Stimulated activated CD8-positive, alpha-beta memory T cell treated with anti-CD3 and anti-CD28 coated beads, Interleukin-4, amount 100 ng/mL, for 1 hour (primary cell): ENCODE results near the gene RNU6-1.
A peak's percentile ranks its signal among the peaks of the same experiment; 100 is the strongest.

Experiments
- DNase-seq, 2 donors: peaks; one replicate each; pipeline ENCODE4 v3.0.0-alpha.2; 2020; ENCODE audit warnings: low read depth in 2 of 2, low spot score in 1 of 2

Gene RNU6-1

DNA sequence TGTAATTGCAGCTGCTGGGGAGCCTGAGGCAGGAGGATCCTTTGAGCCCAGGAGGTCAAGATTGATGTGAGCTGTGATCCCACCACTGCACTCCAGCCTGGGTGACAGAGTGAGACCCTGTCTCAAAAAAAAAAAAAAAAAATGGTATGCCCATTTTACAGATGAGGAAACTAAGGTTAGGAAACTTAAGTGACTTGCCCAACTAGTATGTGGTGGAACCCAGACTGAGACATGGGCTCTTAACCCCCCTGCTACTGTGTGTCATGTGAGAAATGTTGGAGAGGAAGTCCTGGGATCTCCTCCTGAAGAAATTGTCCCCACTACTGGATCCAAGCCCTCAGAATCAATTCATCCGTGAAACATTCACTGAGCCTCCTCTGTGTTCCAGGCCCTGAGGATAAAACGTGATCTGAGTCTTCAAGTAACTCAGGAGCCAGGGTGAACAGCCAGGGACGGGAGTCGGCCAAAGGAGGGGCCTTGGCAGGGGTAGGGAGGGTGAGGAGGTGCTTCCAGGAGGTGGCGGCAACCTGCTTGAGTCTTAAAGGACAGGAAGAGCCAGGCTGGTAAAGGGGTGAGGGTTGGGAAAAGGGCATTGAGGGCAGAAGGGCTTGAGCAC lies 19.6 kb upstream of the RNU6-1 start:
- DNase-seq, result no peak

DNA sequence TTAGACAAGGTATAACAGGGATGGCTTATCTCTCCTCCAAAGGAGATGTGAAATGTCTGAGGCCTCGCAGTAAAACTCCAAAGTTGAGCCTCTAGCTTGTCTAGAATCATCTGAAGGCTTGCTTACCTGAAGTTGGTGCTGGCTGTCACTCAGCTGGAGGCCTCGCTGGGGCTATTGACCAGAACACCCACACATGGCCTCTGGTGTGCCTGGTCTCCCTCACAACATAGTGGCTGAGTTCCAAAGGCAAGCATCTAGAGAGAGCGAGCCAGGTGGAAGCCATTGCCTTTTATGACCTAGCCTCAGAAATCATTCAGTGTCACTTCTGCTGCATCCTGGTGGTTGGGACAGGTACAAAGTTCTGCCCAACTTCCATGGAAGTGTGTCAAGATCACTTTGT lies 17.4 kb upstream of the RNU6-1 start:
- DNase-seq, result no peak

GRCh38 chr15:67855842-67856241 lies 16.0 kb upstream of the RNU6-1 start:
- no peak for DNase-seq

GRCh38 chr15:67854358-67854757 lies 14.5 kb upstream of the RNU6-1 start:
- no peak for DNase-seq

DNA sequence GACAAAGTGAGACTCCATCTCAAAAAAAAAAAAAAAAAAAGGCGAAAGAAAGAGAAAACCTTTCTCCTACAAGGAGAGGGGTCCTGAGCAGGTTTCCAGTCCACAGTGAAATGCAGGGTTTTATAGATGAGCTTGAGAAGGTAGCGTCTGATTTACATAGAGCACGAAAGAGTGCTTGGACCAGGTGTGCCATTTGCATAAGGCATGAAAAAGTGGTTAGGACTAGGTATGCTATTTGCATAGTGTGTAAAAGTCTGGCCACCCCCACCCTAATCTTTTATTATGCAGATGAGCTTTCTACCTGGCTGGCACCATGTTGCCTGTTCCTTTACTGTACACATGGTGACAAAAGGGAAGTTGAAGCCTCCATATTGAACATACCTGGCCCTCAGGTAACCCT lies 13.6 kb upstream of the RNU6-1 start:
- no peak for DNase-seq

GRCh38 chr15:67852418-67852817 lies 12.6 kb upstream of the RNU6-1 start:
- no peak for DNase-seq

DNA sequence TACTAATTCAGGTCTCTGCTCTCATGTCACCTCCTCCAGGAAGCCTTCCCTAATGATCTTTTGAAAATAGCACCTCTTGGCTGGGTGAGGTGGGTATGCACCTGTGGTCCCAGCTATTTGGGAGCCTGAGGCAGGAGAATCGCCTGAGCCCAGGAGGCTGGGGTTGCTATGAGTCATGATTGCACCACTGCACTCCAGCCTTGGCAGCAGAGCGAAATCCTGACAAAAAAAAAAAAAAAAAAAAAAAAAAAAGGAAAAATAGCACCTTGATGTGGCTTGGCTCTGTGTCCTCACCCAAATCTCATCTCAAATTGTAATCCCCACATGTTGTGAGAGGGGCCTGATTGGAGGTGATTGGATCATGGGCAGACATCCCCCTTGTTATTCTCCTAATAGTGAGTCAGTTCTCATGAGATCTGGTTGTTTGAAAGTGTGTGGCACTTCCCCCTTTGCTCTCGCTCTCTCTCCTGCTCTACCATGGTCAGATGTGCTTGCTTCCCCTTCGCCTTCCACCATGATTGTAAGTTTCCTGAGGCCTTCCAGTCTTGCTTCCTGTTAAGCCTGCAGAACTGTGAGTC lies 11.2 kb upstream of the RNU6-1 start:
- no peak for DNase-seq

DNA sequence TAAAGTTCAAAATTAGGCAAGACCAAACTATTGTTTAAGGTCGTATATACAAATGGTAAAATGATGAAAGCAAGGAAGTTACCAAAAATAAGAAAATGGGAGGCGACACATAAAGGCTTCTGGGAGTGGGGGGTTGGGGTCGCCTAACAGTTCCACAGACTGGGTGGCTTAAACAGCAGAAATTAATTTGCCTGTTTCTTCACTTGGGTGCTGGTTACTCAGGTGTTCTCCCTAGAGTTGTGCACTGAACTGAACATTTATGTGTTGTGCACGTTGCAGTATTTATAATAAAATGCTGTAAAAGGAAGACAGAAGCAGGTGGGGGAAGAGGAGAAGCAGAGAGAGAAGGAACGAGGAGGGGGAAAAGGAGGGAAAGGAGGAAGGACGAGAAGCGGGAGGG lies 10.5 kb upstream of the RNU6-1 start:
- no peak for DNase-seq

DNA sequence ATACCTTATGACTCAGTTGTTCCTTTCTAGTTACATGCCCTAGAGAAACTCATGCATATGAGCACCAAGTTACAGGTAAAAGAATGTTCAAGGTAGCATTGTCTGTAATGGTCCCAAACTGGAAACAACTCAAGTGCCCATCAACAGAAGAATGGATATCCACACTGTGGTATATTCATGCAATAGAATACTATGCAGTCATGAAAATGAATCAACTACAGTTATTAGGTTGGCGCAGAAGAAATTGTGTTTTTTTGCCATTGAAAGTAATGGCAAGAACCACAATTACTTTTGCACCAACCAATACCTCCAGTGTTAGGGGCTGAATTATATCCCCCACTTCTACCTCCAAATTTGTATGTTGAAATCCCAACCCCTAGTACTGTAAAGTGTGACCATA lies 9.7 kb upstream of the RNU6-1 start:
- no peak for DNase-seq

DNA sequence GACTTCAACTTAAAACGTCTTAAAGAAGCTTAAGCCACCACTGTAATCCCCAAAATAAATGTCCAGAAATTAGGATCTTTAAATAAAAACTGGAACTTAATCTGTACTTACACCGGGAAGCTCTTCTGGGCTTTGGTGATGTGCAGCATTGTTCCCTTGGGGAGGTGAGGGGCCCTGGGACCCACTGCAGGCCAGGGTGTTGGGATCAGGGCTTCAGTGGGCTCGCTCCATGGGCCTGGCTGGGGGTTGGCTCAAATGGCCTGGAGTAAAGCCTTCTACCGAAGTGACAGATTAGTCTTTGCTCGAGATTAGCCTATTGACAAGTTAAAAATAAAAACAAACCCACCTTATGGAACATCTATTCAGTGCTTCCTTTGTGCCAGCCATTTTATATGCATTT lies 6.1 kb upstream of the RNU6-1 start:
- no peak for DNase-seq

DNA sequence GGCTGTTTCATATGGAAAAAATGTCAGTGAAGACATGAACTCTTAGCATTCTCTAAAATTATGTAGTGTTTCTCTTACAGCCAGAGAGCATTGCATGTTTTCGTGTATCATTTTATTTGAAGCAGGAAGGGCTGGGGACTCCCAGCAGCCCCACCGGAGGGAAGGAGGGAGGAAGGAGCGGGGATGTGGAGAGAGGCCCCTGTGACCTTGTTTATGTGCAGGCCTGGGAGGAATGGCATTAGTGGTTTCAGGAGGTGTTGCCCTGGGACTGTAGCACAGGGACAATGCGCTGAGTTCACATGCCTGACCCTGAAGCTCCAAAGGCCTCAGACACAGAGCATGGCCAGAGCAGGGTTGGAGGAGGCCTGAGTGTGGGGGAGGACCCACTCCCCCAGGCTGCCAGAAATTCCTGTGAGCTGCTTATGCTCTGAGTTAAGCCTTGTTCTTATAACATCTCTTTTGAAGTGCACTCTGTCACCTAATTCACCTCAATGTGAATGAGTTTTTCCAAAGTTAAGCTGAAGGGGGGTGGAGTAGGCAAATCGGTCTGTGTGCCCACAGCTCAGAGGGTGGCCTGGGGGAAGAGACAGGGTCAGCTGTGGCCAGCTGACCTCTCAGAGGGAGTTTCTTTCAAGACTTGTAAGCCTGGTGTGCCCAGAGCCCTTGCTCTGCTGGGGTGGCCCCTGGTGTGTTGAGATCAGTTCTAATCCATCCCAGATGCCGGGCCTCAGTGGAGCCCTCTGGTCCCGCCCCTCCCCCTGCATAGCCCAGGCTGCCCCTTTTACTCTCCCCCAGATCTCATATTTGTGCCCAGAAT lies 3.9 kb upstream of the RNU6-1 start:
- DNase-seq, result no peak

GRCh38 chr15:67843092-67843501 lies 3.3 kb upstream of the RNU6-1 start:
- no peak for DNase-seq

DNA sequence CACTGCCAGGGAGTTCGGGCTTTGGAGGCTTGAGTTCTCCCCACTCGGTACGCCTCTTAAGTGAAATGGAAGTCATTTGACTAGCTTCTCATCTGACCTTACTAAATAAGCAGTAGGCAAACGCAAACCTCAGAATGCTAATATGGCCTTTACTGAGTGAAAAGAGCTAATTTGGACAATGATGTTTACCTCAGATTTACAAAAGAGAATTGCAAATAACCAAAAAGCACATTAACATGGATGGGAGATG lies 1.6 kb upstream of the RNU6-1 start:
- no peak for DNase-seq

DNA sequence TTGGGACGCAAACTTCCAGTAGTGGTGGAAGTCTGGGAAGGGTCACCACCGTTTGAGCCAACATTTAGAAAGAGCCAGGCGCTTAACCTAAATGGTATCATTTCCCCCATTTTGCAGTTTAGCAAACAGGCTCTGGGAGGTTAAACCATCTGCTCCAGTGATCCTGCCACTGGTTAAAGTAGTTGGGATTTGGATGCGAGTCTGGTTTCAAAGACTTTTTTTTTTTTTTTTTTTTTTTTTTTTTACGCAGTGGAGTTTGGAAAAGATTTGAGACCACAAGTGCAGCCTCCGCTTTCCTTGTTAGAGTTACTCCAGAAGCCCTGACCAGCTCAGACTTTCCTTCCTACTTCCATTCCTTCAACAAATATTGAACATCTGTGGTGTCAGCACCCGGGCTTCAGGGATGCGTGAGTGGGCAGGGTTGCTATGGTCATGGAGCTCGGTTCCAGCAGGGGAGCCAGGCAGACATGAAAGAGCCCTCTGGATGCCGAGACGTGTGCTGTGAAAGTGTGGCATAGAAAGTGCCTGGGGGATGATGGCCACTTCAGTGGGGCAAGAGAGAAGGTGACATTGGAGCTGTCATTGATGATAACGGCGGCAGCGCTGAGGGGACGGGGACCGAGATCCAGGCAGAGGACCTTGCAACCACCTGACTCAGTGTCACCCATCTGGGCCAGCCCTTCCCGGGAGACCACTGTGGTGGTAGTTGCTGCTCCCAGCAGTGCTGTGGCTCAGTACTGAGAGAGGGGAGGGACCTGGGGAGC lies 1.1 kb upstream of the RNU6-1 start:
- no peak for DNase-seq

DNA sequence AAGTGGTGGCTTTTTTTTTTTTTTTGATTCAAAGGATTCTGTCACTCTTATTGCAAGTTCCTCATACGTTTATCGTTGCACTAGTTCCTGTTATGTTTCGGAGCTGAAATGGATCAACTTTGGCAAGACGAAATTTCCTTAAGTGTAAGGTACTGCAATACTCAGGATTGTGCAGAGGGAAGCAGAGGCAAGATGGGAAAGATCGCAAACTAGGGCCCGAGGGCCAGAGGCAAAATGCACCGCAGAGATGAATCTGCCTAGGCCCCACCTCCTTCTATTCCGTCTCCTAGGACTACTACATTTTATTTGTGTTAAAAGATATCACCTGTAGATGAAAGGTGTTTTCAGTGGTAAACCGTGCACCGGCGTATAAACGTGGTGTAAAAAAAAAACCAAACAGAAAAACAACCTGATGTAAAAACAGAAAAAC lies 331 bp downstream of the RNU6-1 start:
- DNase-seq, result no peak

GRCh38 chr15:67838789-67839332 lies 984 bp downstream of the RNU6-1 start:
- no peak for DNase-seq

DNA sequence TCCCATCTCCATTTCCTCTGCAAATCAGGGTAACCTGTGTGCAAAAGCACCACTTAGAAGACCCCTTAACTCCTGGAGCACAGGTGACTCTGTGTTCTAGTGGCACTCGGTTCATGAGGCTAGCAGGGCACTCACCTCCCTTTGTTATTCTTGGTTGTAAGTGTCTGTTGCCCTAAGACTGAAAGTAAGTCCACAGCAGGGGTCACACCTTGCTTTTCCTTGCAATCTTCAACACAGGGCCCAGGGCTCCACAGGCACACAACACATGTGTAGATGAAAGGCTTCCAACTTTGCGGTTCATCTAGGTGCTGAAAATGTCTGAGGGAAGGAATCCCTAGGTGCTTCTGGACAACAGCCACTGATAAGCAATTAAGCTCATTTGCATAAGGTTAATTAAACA lies 2.9 kb downstream of the RNU6-1 start:
- no peak for DNase-seq

- peak in 1 of 2 donors; percentile 31 for DNase-seq
Observed at GRCh38 chr15:67836477-67836876, 3.4 kb downstream of the RNU6-1 start.

DNA sequence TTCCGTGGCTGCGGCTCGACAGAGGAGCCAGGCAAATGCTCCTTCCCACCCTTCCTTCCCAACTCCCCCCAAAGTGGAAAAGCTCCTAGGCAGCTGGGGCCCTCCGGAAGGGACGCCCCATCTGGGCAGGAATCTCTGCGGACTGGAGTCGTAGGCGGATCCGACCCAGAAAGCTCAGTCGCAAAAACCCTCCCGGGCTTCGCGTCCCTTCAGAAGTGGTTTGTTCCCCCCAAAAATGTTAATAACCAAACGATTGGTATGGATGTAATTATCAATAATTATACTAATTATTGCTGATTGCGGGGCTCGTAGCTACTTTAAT lies 3.8 kb downstream of the RNU6-1 start:
- no peak for DNase-seq

- DNase-seq, result no peak
Observed at GRCh38 chr15:67835297-67836133, 4.3 kb downstream of the RNU6-1 start.
